Measurements from ENCODE around the gene SATB2. TPM values are rescaled to one million over a fixed set of nuclear protein-coding genes. Genes with fewer than 3 reads are reported as not detected.

Gene SATB2
- total RNA-seq, 1 experiment from 2014 or later = 13.8 TPM

GRCh38 chr2:199339891-199340605 lies 117.7 kb downstream of the SATB2 start (continued):
- TF ChIP-seq ELF1 (IDR thresholded peaks at IDR 0.05; ENCODE audit: borderline replicate concordance, low read depth) = no peak
- TF ChIP-seq POLR2AphosphoS5 (IDR thresholded peaks at IDR 0.05; ENCODE audit: low read depth, low read length) = no peak
- TF ChIP-seq EZH2 (IDR thresholded peaks at IDR 0.05) = no peak

- ChIA-PET RAD21 (ENCODE audit: low non-redundant PET in 1 of 2, low total read pairs in 2 of 2, uncharacterized antibody in 2 of 2, unreplicated experiment in 2 of 2) (no interaction called here), CTCF (no interaction called here), POLR2A (no interaction called here)
- H3K36me3 ChIP-seq (ENCODE audit: control insufficient read depth in 1 of 2, insufficient read depth in 2 of 2, low read length in 2 of 2) = no peaks in the 10 kb centered on the region
- no peak overlapping the region for H3K27ac ChIP-seq (ENCODE audit: low read depth, low read length)
- H3K9ac ChIP-seq (ENCODE audit: low read length) = no peak overlapping the region
- no peaks in the 10 kb centered on the region for H3K9me3 ChIP-seq (ENCODE audit: control insufficient read depth in 1 of 2, insufficient read depth in 1 of 2, low read depth in 1 of 2, low read length in 2 of 2)
- ATAC-seq = peak; percentile 71
- TF ChIP-seq JUND (IDR thresholded peaks at IDR 0.05) = peak; percentile 50
- TF ChIP-seq EZH2phosphoT487 (IDR thresholded peaks at IDR 0.05; ENCODE audit: borderline replicate concordance) = no peak
- peak; percentile 60 for TF ChIP-seq TCF7L2 (IDR thresholded peaks at IDR 0.05; ENCODE audit: borderline replicate concordance, extremely low read depth, insufficient read depth, insufficient read length)
- TF ChIP-seq CBX3 (IDR thresholded peaks at IDR 0.05; ENCODE audit: low read depth) = no peak
- no peaks in the 10 kb centered on the region for H4K20me1 ChIP-seq (ENCODE audit: insufficient read depth)
- no peaks in the 10 kb centered on the region for H3K79me2 ChIP-seq (ENCODE audit: insufficient read depth, low read length)
- no peaks in the 10 kb centered on the region for H3K9me2 ChIP-seq (ENCODE audit: insufficient read depth)
- no peak overlapping the region for H3K4me2 ChIP-seq (ENCODE audit: low read length)
- no peak overlapping the region for H2AFZ ChIP-seq (ENCODE audit: low read depth, low read length, poor library complexity, severe bottlenecking)
- no peaks in the 10 kb centered on the region for H3K27me3 ChIP-seq (ENCODE audit: insufficient read depth, low read length)
- no peak overlapping the region for H3K4me3 ChIP-seq (replicated peaks in 1 of 2; ENCODE audit: low read depth in 1 of 2, low read length in 2 of 2)
- peak; percentile 13 for DNase-seq (ENCODE audit: low read depth, low spot score)
- intact Hi-C loops (cut with micrococcal nuclease) = no loop called here
- H3K4me1 ChIP-seq (ENCODE audit: control insufficient read depth in 1 of 2, insufficient read depth in 2 of 2, low read length in 2 of 2) = peaks cover 3 to 7% of the 10 kb centered on the region in 2 experiments; a peak in 3 of 4 replicates
- BruUV-seq (replicated peaks) = no TSS peak
Observed at GRCh38 chr2:199336546-199336945, 121.2 kb downstream of the SATB2 start.

GRCh38 chr2:199335502-199335901 lies 122.2 kb downstream of the SATB2 start:
- Histone ChIP-seq H3K4me1 (ENCODE audit: control insufficient read depth in 1 of 2, insufficient read depth in 2 of 2, low read length in 2 of 2) (peaks cover 3 to 7% of the 10 kb centered on the region in 2 experiments; a peak in 3 of 4 replicates), H3K9me3 (ENCODE audit: control insufficient read depth in 1 of 2, insufficient read depth in 1 of 2, low read depth in 1 of 2, low read length in 2 of 2) (no peaks in the 10 kb centered on the region), H3K27me3 (ENCODE audit: insufficient read depth, low read length) (no peaks in the 10 kb centered on the region), H2AFZ (ENCODE audit: low read depth, low read length, poor library complexity, severe bottlenecking) (no peak overlapping the region), H3K9me2 (ENCODE audit: insufficient read depth) (no peaks in the 10 kb centered on the region), H3K4me3 (replicated peaks in 1 of 2; ENCODE audit: low read depth in 1 of 2, low read length in 2 of 2) (no peak overlapping the region), H3K36me3 (ENCODE audit: control insufficient read depth in 1 of 2, insufficient read depth in 2 of 2, low read length in 2 of 2) (no peaks in the 10 kb centered on the region), H3K27ac (ENCODE audit: low read depth, low read length) (no peak overlapping the region), H3K79me2 (ENCODE audit: insufficient read depth, low read length) (no peaks in the 10 kb centered on the region), H3K4me2 (ENCODE audit: low read length) (no peak overlapping the region), H3K9ac (ENCODE audit: low read length) (no peak overlapping the region), H4K20me1 (ENCODE audit: insufficient read depth) (no peaks in the 10 kb centered on the region)
- TF ChIP-seq EGR1 (IDR thresholded peaks at IDR 0.05; ENCODE audit: low read depth) = no peak
- no peak for TF ChIP-seq EZH2 (IDR thresholded peaks at IDR 0.05)
- TF ChIP-seq SIN3A (IDR thresholded peaks at IDR 0.05; ENCODE audit: low read depth) = no peak
- no peak for TF ChIP-seq CBX3 (IDR thresholded peaks at IDR 0.05; ENCODE audit: low read depth)
- TF ChIP-seq ELF1 (IDR thresholded peaks at IDR 0.05; ENCODE audit: borderline replicate concordance, low read depth) = no peak
- TF ChIP-seq FOSL1 (IDR thresholded peaks at IDR 0.05; ENCODE audit: low read depth) = no peak
- no peak for TF ChIP-seq ZNF274 (IDR thresholded peaks at IDR 0.05; ENCODE audit: low read depth, low read length)
- TF ChIP-seq EZH2phosphoT487 (IDR thresholded peaks at IDR 0.05; ENCODE audit: borderline replicate concordance) = no peak
- TF ChIP-seq JUND (IDR thresholded peaks at IDR 0.05) = no peak
- TF ChIP-seq TCF7L2 (IDR thresholded peaks at IDR 0.05; ENCODE audit: borderline replicate concordance, extremely low read depth, insufficient read depth, insufficient read length) = no peak
- no peak for TF ChIP-seq CTCF (IDR thresholded peaks at IDR 0.05 in 2 of 3, conservative IDR thresholded peaks at IDR 0.05 in 1 of 3; ENCODE audit: borderline replicate concordance in 1 of 3, insufficient read depth in 1 of 3, low read depth in 2 of 3, low read length in 2 of 3)
- no peak for TF ChIP-seq ZBTB33 (IDR thresholded peaks at IDR 0.05; ENCODE audit: extremely low read depth, insufficient replicate concordance, low read length)
- ChIA-PET CTCF (no interaction called here), RAD21 (ENCODE audit: low non-redundant PET in 1 of 2, low total read pairs in 2 of 2, uncharacterized antibody in 2 of 2, unreplicated experiment in 2 of 2) (no interaction called here), POLR2A (no interaction called here)
- BruUV-seq (replicated peaks) = no TSS peak
- intact Hi-C loops (cut with micrococcal nuclease) = no loop called here
- no peak for DNase-seq (ENCODE audit: low read depth, low spot score)
- ATAC-seq = no peak

All from HCT116 (cell line).